GM12878 (cell line): ENCODE results near the gene PTPN13. TPM values are rescaled to one million over a fixed set of nuclear protein-coding genes. Genes with fewer than 3 reads are reported as not detected.

ENCODE experiments used
- ATAC-seq: fragments of 200-7000 bp; cut with Tn5 transposase; 3 replicates; pipeline ENCODE4 v1.9.1; 2020; ENCODE audit warnings: mild to moderate bottlenecking, moderate library complexity
- BruUV-seq: library from RNA; stranded (reverse); fragments of 400-500 nt; replicated peaks from 2 replicates; lab custom pipeline; 2021; lab: Mats Ljungman, UMichigan
- CTCF ChIA-PET: fragments of 300-600 bp; sonication (Branson Sonifier 250); formaldehyde crosslinking; extraction: SDS; loops from one replicate; lab custom pipeline; 2021; ENCODE audit warnings: inconsistent platforms; lab: Yijun Ruan, JAX
- POLR2A ChIA-PET: fragments of 350-600 bp; formaldehyde crosslinking; extraction: SDS; loops from one replicate; lab custom pipeline; 2021; ENCODE audit warnings: inconsistent platforms; lab: Charles Lee
- RAD21 ChIA-PET: fragments of 300-600 bp; sonication (Branson Sonifier 250); formaldehyde crosslinking; loops from one replicate; lab custom pipeline; 2023; ENCODE audit warnings: antibody characterized with exemption; ENCODE audit not compliant: unreplicated experiment; lab: Charles Lee
- SMC1A ChIA-PET: fragments of 300-600 bp; sonication (Branson Sonifier 250); formaldehyde crosslinking; loops from one replicate; lab custom pipeline; 2023; ENCODE audit not compliant: unreplicated experiment, uncharacterized antibody; lab: Charles Lee
- DNase-seq: peaks from one replicate; pipeline ENCODE4 v3.0.0-alpha.2; 2011; ENCODE audit warnings: low read depth, low spot score
- FAIRE-seq: peaks from 3 replicates; lab custom pipeline; 2011; peaks lifted over from hg19 to GRCh38; lab: Jason Lieb, UNC
- H2AFZ ChIP-seq: 2 replicates; pipeline ENCODE4 v1.6.0; 2011; ENCODE audit warnings: low read depth, low read length, control low read depth; ENCODE audit not compliant: control insufficient read depth
- H3K27ac ChIP-seq: 2 replicates; pipeline ENCODE4 v1.5.1; 2011; ENCODE audit warnings: control low read depth; ENCODE audit not compliant: control insufficient read depth, insufficient read depth
- H3K27me3 ChIP-seq, 2 experiments: replicated peaks in 1 of 2; 2 replicates each; pipeline versions ENCODE4 v1.6.0 to v1.6.1; 2011; ENCODE audit warnings: low read length in 1 of 2; ENCODE audit not compliant: control insufficient read depth in 2 of 2, insufficient read depth in 2 of 2
- H3K36me3 ChIP-seq, 2 experiments: 2 replicates each; pipeline ENCODE4 v1.5.1; 2011; ENCODE audit warnings: low read length in 1 of 2; ENCODE audit not compliant: control insufficient read depth in 2 of 2, insufficient read depth in 2 of 2
- H3K4me1 ChIP-seq: 2 replicates; pipeline ENCODE4 v1.6.1; 2011; ENCODE audit warnings: mild to moderate bottlenecking, low read length, moderate library complexity, mixed read lengths; ENCODE audit not compliant: control insufficient read depth, insufficient read depth
- H3K4me2 ChIP-seq: 2 replicates; pipeline ENCODE4 v1.6.0; 2011; ENCODE audit warnings: control low read depth; ENCODE audit not compliant: control insufficient read depth, insufficient read depth
- H3K4me3 ChIP-seq: fragments of 200-600 bp; sonication (generic); 2 replicates; pipeline ENCODE4 v1.5.1; 2016
- H3K79me2 ChIP-seq: 2 replicates; pipeline ENCODE4 v1.6.0; 2011; ENCODE audit warnings: low read length; ENCODE audit not compliant: control insufficient read depth, insufficient read depth
- H3K9ac ChIP-seq: 2 replicates; pipeline ENCODE4 v1.8.0; 2011; ENCODE audit warnings: low read length, control low read depth, mixed read lengths; ENCODE audit not compliant: control insufficient read depth, insufficient read depth
- H3K9me3 ChIP-seq: replicated peaks from 3 replicates; pipeline ENCODE4 v1.5.1; 2011; ENCODE audit warnings: mild to moderate bottlenecking, low read length; ENCODE audit not compliant: control insufficient read depth, insufficient read depth
- H4K20me1 ChIP-seq: 2 replicates; pipeline ENCODE4 v1.6.0; 2011; ENCODE audit not compliant: control insufficient read depth, insufficient read depth
- ASH2L ChIP-seq: fragments of 300-600, 200-600 bp; sonication (generic); IDR thresholded peaks from 2 replicates; pipeline ENCODE4 v1.6.1; 2017; ENCODE audit warnings: low read depth, mild to moderate bottlenecking, borderline replicate concordance
- ATF7 ChIP-seq: fragments of 450-650 bp; IDR thresholded peaks from 2 replicates; pipeline ENCODE4 v1.6.1; 2016; ENCODE audit warnings: low read depth, mild to moderate bottlenecking
- BRCA1 ChIP-seq: IDR thresholded peaks from 2 replicates; pipeline ENCODE4 v1.6.1; 2011; ENCODE audit warnings: low read depth, low read length, improper control_type of control experiment
- CBFB ChIP-seq: IDR thresholded peaks from 2 replicates; pipeline ENCODE4 v1.6.1; 2016; ENCODE audit warnings: antibody characterized with exemption, low read depth
- CREM ChIP-seq: IDR thresholded peaks from 2 replicates; pipeline ENCODE4 v1.6.1; 2014; ENCODE audit warnings: antibody characterized with exemption, low read depth
- ELK1 ChIP-seq: IDR thresholded peaks from 2 replicates; pipeline ENCODE4 v1.6.1; 2012; ENCODE audit warnings: low read depth, low read length, improper control_type of control experiment
- GABPA ChIP-seq: IDR thresholded peaks from 2 replicates; pipeline ENCODE4 v1.6.1; 2014; ENCODE audit warnings: antibody characterized with exemption, low read depth, mild to moderate bottlenecking, inconsistent platforms
- HDAC2 ChIP-seq: fragments of 200-600 bp; sonication (generic); IDR thresholded peaks from 2 replicates; pipeline ENCODE4 v1.6.1; 2017
- IRF3 ChIP-seq: fragments of 450-650 bp; IDR thresholded peaks from 2 replicates; pipeline ENCODE4 v1.6.1; 2014; ENCODE audit warnings: mild to moderate bottlenecking
- IRF5 ChIP-seq: fragments of 450-650 bp; IDR thresholded peaks from 2 replicates; pipeline ENCODE4 v1.6.1; 2017; ENCODE audit warnings: borderline replicate concordance
- KDM1A ChIP-seq: fragments of 200-600 bp; sonication (generic); IDR thresholded peaks from 2 replicates; pipeline ENCODE4 v1.6.1; 2016; ENCODE audit warnings: borderline replicate concordance
- MAX ChIP-seq: IDR thresholded peaks from 2 replicates; pipeline ENCODE4 v1.6.1; 2012; ENCODE audit warnings: low read depth, low read length, improper control_type of control experiment
- MTA2 ChIP-seq: fragments of 450-650 bp; IDR thresholded peaks from 2 replicates; pipeline ENCODE4 v1.6.1; 2016; ENCODE audit warnings: low read depth, mild to moderate bottlenecking, moderate library complexity
- RAD21 ChIP-seq: IDR thresholded peaks from 2 replicates; pipeline ENCODE4 v1.6.1; 2011; ENCODE audit warnings: mild to moderate bottlenecking, low read depth, low read length, moderate library complexity; ENCODE audit not compliant: insufficient read depth
- STAT3 ChIP-seq: IDR thresholded peaks from 2 replicates; pipeline ENCODE4 v1.6.1; 2011; ENCODE audit warnings: low read depth, low read length, improper control_type of control experiment
- ZNF274 ChIP-seq: IDR thresholded peaks from one replicate; pipeline ENCODE4 v1.8.0; 2011; ENCODE audit not compliant: insufficient read length, insufficient read depth
- ZSCAN29 ChIP-seq: fragments of 450-650 bp; IDR thresholded peaks from 2 replicates; pipeline ENCODE4 v1.6.1; 2017; ENCODE audit warnings: mild to moderate bottlenecking, moderate library complexity
- WGBS: methylation state at CpG from one replicate; pipeline ENCODE4 v1.1.6; 2016; ENCODE audit warnings: low lambda C conversion rate; ENCODE audit not compliant: insufficient replicate concordance, insufficient coverage; ENCODE audit errors: missing lambda C conversion rate; 5-methylcytosine and 5-hydroxymethylcytosine counted together
- in situ Hi-C: fragments of 300-500 bp; cut with MboI; formaldehyde crosslinking; loops from 9 replicates; pipeline ENCODE4 v1.14.3; 2018; ENCODE audit warnings: mixed read lengths
- intact Hi-C: fragments of 100-400 bp; cut with micrococcal nuclease; formaldehyde crosslinking; loops from one replicate; pipeline ENCODE4 v1.14.2; 2022; ENCODE audit not compliant: unreplicated experiment
- polyA plus RNA-seq, 11 experiments: library from polyadenylated mRNA; depleted of rRNA in 4 of 11; unstranded in 6 of 11; stranded (reverse) in 5 of 11; fragments of >200 nt; fragmentation: Nextera tagmentation in 4 of 11; fragmentation: Illumina TruSeq in 1 of 11; extraction: Ambion mirVana in 4 of 11; extraction: Trizol in 1 of 11; gene quantifications; 1 replicate in 1 of 11; 2 replicates in 10 of 11; pipeline versions ENCODE4 v1.2.1 to v1.2.3, GENCODE V29; 2011 to 2016; ENCODE audit warnings: inconsistent platforms in 2 of 11, missing spikeins in 2 of 11, low read depth in 1 of 11
- total RNA-seq, 4 experiments: library from RNA; depleted of rRNA in 3 of 4; stranded (reverse); fragments of >200 nt in 3 of 4; fragmentation: Illumina TruSeq in 1 of 4; extraction: Trizol in 1 of 4; gene quantifications; 2 replicates each; pipeline versions ENCODE4 v1.2.1 to v1.2.3, GENCODE V29; 2013 to 2021
- TF ChIP-seq, protein P1 (sequence below): IDR thresholded peaks from 2 replicates; pipeline ENCODE4 v1.6.1; 2011; ENCODE audit warnings: mild to moderate bottlenecking, low read depth, low read length, moderate library complexity; ENCODE audit not compliant: insufficient replicate concordance

PTPN13 gene
- total and polyA plus RNA-seq, 10 of the 15 experiments (the other 5 are each of a cell fraction or from before 2014, with no cell fraction given): 8.5 to 69.4 (median 33.9) TPM

DNA sequence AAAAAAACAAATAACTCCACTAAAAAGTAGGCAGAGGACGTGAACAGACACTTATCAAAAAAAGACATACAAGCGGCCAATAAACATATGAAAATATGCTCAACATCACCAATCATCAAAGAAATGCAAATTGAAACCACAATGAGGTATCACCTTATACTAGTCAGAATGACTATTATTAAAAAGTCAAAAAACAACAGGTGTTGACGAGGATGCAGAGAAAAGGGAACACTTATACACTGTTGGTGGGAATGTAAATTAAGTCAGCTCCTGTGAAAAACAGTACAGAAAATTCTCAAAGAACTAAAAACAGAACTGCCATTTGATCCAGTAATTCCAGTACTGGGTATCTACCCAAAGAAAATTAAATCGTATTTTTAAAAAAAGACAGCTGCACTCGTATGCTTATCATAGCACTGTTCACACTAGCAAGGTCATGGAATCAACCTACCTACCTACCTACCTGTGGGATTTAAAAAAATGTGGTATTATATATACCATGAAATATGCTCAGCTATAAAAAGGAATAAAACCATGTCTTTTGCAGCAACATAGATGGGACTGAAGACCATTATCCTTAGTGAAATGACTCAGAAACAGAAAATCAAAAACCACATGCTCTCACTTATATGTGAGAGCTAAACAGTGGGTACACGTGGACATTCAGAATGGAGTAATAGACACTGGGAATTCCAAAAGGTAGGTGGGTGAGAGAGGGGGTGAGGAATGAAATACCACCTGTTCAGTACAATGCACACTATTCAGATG is 24.8 kb upstream of the PTPN13 start (continued):
- TF ChIP-seq ZSCAN29: no peak
- TF ChIP-seq RAD21: no peak
- no peak for TF ChIP-seq IRF3
- no peak for TF ChIP-seq MAX
- TF ChIP-seq MTA2: peak; percentile 75
- no peak for TF ChIP-seq HDAC2

- FAIRE-seq (no peak), DNase-seq (no peak), ATAC-seq (no peak)
- Histone ChIP-seq H3K4me2 (no peak overlapping the region), H3K27ac (no peak overlapping the region), H4K20me1 (no peaks in the 10 kb centered on the region), H3K4me1 (no peaks in the 10 kb centered on the region), H3K36me3 (no peaks in the 10 kb centered on the region), H3K9ac (no peak overlapping the region), H3K79me2 (no peaks in the 10 kb centered on the region), H2AFZ (no peak overlapping the region), H3K27me3 (no peaks in the 10 kb centered on the region), H3K4me3 (no peak overlapping the region), H3K9me3 (no peaks in the 10 kb centered on the region; the same call in 2 of the 3 replicates)
- POLR2A ChIA-PET: interaction anchor here (1.1 to 8.7 kb wide), 2 partner anchors 9 to 14 kb away, joined by 4 to 89 read pairs; partner anchors contain the start of gene PTPN13
- WGBS: 69% methylated on average over 6 of the region's 6 CpGs
- intact Hi-C loops (no loop called here), in situ Hi-C loops (no loop called here)
- SMC1A ChIA-PET: interaction anchor here (1.1 to 10.1 kb wide), 5 partner anchors 9 to 81 kb away, joined by 3 to 209 read pairs (median 15); partner anchors contain the start of gene PTPN13
- RAD21 ChIA-PET: interaction anchor here (0.7 to 9.0 kb wide), 4 partner anchors 11 to 53 kb away, joined by 3 to 115 read pairs (median 10); partner anchors contain the start of gene PTPN13
- CTCF ChIA-PET: interaction anchor here (0.9 to 1.5 kb wide), 3 partner anchors 12 to 20 kb away, joined by 3 to 6 read pairs (median 3); no protein-coding TSS in a partner anchor
- BruUV-seq: no TSS peak
- TF ChIP-seq ZNF274: no peak
- TF ChIP-seq STAT3: no peak
- TF ChIP-seq, protein P1, sequence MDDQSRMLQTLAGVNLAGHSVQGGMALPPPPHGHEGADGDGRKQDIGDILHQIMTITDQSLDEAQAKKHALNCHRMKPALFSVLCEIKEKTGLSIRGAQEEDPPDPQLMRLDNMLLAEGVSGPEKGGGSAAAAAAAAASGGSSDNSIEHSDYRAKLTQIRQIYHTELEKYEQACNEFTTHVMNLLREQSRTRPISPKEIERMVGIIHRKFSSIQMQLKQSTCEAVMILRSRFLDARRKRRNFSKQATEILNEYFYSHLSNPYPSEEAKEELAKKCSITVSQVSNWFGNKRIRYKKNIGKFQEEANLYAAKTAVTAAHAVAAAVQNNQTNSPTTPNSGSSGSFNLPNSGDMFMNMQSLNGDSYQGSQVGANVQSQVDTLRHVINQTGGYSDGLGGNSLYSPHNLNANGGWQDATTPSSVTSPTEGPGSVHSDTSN: no peak
- no peak for TF ChIP-seq GABPA
- TF ChIP-seq KDM1A: no peak
- no peak for TF ChIP-seq CBFB
- no peak for TF ChIP-seq IRF5
- no peak for TF ChIP-seq BRCA1
- no peak for TF ChIP-seq ELK1
- TF ChIP-seq ASH2L: no peak
- no peak for TF ChIP-seq CREM
- TF ChIP-seq ATF7: no peak
These were observed 14.2 kb upstream of the PTPN13 start for GRCh38 chr4:86579941-86580340.
